Left ventricle myocardium superior (tissue), 1 donor: ENCODE measurements around the gene ADAMTSL3. TPM values are rescaled to one million over a fixed set of nuclear protein-coding genes. Genes with fewer than 3 reads are reported as not detected.
A peak's percentile ranks its signal among the peaks of the same experiment; 100 is the strongest.

Experiments
- ATAC-seq: fragments of 200-7000 bp; cut with Tn5 transposase; one replicate; pipeline ENCODE4 v1.9.1; 2020; ENCODE audit warnings: mild to moderate bottlenecking, moderate library complexity
- DNase-seq: peaks from one replicate; pipeline ENCODE4 v3.0.0-alpha.2; 2020
- intact Hi-C: fragments of 100-400 bp; cut with micrococcal nuclease; formaldehyde crosslinking; loops from one replicate; pipeline ENCODE4 v1.11.0; 2022
- total RNA-seq: library from RNA; stranded (reverse); fragmentation: NEBNext Ultra II Directional; extraction: Animal tissue kit (Norgen Biotek cat#: 25700); gene quantifications from one replicate; pipeline ENCODE4 v1.2.1, GENCODE V29; 2021
- donor health status: DM: no; HTN: yes; CAD: no; lungs with severe emphysema.

Gene ADAMTSL3
- total RNA-seq, 1 donor from 2014 or later = 9.2 TPM

DNA sequence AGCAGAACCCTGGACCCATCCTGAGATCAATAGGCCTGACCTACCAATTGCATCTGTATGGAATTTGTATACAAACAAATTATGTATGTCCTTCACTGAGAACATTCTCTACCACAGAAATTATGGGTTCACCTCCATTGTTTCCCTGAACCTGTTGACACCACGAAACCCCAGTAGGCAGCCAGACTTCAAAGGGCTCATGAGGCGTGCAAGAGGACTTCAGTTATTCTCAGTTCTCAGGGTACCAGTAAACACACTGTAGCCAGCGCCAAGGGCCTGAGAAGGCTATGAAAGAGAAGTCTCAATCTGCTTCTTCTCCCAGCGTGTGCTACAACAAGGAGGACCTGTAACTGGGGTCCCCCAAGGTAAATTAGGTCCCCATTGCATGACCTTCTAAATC is 326.7 kb downstream of the ADAMTSL3 start:
- ATAC-seq (no peak), DNase-seq (no peak)
- intact Hi-C loops = no loop called here

DNA sequence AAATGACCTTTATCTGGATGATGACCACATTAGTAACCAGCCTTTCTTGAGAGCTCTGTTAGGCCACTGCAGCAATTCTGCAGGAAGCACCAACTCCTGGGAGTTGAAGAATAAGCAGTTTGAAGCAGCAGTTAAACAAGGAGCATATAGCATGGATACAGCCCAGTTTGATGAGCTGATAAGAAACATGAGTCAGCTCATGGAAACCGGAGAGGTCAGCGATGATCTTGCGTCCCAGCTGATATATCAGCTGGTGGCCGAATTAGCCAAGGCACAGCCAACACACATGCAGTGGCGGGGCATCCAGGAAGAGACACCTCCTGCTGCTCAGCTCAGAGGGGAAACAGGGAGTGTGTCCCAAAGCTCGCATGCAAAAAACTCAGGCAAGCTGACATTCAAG is 328.8 kb downstream of the ADAMTSL3 start:
- no peak for DNase-seq
- intact Hi-C loops = no loop called here
- no peak for ATAC-seq

DNA sequence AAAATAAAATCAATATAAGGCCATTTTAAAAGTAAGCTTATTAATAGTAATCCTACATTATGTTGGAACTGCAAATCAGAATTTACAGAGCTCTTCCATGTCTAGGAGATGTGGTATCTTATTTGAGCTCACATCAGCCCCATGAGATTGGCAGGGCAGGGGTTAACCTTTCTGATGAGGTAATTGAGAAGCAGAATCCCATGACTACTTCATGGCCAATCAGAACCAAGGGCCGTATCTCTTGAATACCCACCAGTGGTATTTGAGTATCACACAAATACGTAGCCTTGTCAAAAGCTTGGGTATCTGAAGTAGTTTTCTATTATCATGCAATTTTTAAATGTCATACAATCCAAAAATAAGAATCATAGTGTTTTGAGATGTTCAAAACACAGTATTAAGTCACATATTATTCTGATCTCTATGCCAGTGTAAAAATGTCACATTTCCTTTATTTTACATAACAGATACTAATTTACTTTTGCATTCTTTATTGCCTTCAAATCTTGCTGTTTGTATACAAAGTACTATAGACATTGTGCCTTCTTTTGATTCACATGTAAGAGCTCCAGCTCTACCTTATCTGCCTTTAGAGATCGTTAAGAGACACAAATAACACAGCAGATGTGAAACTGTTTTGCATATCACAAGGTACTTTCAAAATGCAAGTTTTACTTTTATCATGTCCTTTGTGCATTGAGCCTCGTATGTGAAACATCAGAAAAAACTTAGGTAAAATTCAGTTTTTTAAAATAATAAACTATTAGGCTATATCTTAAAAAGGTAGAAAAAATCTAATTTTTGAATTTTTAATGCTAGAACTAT is 329.9 kb downstream of the ADAMTSL3 start:
- intact Hi-C loops = no loop called here
- ATAC-seq (no peak), DNase-seq (no peak)

DNA sequence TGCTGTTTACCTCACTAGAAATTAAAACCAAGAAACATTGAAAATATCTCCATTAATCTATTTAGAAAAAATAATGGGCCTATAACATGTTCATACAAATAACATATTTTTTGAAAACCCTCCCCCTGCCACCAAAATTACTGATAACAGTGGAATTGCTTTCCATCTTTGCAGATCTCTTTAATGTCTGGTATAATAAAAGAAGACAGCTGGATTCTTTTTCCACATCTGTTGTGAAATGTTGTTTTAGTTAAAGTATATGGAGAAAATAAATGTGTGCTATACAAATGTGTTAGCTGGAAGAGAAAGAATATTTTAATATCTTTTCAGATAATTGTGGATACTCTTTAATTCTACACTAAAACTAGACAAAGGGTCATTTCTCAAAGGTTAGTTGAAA is 330.7 kb downstream of the ADAMTSL3 start:
- no peak for ATAC-seq
- DNase-seq = no peak
- intact Hi-C loops = no loop called here

DNA sequence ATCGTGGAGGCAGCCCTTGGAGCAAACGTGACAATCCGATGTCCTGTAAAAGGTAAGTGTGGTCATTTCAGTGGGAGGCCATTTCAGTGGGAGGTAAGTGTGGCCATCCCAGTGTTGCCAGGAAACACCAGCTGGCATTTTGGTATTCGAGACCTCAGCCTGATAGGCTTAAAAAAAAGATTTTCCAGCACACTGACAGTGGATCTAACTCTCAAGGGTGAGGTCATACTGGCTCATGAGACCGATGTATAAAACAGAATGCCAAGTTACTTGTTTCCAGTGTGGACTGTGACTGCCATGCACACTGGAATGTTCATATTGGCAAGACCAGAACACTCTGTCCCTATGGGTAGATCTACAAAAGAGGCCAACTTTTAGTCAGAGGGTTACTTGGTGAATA is 337.2 kb downstream of the ADAMTSL3 start:
- DNase-seq (no peak), ATAC-seq (peak; percentile 90)
- intact Hi-C loops = no loop called here

DNA sequence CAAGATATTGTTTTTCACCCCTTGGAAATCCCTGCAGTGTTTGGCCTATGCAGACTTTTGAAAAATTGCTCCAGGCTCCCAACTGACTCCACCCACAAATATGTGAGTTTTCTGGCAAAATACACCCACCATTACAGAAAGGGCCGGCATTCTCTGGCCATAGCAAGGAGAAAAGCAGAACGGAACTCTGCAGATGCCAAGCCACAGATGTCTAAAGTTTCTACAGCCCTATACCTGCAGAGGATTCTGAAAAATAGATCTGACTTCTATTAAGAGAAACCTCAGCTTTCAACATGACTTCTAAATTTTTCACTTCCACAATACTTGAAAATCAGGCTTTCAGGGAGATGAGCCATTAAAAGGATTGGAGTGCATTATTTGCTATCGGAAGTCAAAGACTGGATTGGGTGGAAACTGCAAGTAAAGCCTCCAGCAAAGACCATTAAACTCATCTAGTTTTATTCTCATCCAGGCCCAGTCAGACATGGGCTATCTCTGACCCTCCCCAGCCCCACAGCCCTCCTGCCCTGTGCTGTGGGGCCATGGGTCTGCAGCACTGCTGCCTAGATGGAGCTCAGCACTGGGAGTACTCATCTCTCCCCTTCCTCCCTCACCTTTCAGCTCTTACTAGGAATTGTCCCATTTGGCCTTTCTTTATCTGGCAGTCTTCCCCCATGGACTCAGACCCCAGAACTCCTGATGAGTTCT is 338.6 kb downstream of the ADAMTSL3 start:
- intact Hi-C loops = no loop called here
- no peak for DNase-seq
- no peak for ATAC-seq

DNA sequence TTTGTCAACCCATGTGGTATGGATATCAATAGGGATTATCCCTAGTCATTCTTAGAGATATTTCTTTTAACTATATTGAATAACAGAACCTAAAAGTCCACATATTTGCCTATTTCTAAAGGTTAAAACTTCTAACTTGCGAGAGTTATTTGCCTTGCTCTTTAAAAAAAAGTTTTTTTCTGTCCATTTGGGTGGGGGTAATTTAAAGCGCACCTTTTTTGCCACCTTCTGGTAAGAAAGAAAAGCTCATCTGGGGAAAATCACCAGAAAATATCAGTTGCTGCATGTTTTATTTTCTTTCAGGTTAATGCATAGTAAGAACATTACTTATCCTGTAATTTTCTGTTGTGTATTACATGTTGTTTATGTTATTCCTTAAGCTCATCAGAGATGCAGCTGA is 339.7 kb downstream of the ADAMTSL3 start:
- no peak for ATAC-seq
- intact Hi-C loops = no loop called here

DNA sequence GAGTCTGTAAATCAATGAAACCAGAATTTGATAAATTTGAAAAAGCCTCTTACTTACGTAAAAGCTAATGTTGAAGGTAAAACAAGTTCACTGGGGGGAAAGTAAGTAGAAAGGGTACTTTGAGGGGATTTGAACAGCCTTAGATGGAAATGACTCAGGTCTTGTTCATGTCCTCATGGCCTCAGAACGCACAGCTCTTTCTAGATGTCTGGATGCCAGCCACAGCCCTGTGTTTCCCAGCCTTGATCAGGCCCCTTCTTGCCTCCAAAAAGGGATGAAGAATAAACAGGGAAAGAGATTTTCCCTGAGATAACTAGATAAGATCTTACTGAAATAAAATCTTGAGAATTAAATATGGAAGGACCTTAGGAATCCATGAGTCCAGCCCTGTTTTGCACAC is 344.6 kb downstream of the ADAMTSL3 start:
- intact Hi-C loops = no loop called here
- DNase-seq (no peak), ATAC-seq (no peak)

More for the DNA sequence above, 339.7 kb downstream of the ADAMTSL3 start:
- no peak for DNase-seq

DNA sequence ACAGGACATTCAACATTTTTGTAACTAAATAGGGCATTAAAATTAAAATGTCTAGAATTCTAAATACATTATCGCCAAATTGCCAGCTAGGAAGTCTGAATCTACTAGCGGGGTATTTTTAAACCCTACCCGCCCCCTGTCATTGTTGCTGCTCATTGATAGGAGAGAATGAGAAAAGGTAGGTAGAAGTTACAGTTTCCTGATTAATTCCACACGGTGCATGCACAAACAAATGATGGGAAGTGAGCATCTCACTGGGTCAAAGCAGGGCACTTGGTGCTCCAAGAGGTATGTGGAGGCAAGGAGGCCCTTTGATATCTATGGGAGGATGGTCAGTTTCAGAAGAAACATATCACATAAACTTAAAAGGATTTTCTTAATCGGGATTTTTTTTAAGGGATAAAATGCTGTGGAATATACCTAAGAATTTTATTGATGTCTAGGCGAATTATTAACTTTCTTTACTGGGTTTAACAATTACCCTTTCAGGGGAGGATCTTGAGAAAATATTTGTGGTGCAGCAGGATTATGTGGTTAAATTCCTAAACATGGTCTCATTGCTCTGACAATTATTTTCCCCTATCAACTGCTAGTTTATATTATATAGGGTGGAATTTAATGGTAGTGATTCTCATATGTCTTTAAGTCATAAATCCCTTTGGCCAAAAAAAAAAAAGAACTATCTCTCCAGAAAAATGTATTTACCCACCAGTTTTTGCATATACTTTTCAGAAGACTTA is 345.6 kb downstream of the ADAMTSL3 start:
- intact Hi-C loops = no loop called here
- ATAC-seq (no peak), DNase-seq (no peak)

DNA sequence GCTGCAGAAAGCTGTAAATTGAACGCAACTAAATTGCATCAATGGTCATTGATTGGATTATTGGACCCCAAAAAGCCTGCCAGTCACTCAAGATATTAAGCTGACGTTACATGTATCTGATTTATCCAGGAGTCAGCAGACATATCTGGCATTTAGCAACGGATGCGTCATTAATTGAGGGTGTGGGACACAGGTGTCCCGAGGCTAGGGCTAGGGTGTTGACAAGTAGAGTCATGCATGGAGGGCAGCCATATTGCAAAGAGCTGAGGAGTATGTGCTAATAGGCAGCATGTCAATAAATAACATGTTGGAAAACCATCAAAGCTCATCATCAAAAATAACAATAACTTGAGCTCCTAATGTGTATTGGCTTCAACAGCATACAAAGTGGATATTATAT is 347.1 kb downstream of the ADAMTSL3 start:
- no peak for DNase-seq
- intact Hi-C loops = no loop called here
- no peak for ATAC-seq

DNA sequence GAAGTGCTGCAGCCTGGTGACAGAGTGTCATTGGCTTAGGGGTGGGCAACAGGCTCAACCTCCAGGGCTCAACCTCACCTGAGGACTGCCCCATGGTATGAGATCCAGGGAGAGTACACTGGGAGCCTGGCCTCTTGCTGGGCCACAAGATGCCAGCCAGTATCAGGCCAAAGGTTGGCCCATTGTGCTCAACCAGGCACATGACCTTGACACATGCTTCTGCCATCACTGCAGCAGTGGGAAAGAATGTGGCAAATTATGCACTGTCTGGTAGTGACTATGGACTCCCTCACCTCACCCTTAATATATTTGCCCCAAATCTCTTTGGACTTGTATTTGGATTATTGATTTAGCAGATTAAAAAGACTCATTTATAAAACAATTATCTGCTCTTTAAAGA is 347.7 kb downstream of the ADAMTSL3 start:
- ATAC-seq (no peak), DNase-seq (no peak)
- intact Hi-C loops = no loop called here

DNA sequence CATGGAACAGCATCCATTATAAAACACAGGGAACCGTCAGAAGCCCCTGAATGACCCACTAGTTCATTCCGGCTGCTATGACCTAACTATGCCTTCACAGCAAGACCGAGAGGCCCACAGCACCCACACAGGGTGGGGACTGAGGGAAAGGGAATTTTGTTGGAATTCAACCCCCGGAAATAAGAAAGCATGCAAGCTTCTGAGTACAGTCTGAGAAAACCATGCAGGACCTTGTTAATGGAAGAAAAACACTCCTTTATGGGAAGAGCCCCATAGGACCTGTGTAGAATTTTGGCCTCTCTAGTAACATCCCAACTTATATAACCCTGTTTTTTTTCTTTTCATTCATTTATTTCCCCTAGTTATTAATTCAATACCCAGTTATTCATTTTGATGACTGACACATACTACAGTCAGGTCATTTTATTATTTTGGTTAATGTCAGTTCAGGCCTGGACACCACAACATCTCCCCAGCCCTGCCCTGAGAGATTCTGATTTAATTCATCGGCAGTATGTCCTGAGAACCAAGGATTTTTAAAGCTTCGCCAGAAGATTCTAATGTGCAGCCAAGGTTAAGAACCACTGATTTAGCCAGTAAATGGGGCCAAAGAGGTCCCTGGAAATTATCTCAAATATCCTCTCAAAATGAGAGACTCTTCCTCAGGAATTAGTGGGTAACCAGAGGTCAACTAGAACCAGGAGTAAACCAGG is 350.0 kb downstream of the ADAMTSL3 start:
- intact Hi-C loops = no loop called here
- DNase-seq (no peak), ATAC-seq (no peak)

DNA sequence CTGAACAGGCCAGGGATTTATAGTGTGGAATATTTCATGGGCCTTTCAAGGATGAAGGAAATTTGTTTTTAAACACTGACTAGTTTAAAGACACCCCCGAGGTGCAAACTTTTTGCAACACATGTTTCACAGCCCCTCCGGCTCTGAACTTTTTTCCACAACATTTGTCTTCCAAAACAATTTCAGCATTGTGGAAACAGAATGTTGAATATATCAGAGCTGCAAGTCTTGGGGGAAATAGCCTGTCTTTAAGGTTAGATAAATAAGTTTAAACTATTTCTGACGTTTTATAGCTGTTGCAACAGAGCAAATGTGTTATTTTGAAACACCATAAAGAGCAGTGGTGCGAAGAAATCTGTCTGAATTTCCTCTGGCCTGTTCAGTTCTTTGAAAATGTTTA is 352.5 kb downstream of the ADAMTSL3 start:
- peak; percentile 43 for ATAC-seq
- DNase-seq = no peak
- intact Hi-C loops = no loop called here

DNA sequence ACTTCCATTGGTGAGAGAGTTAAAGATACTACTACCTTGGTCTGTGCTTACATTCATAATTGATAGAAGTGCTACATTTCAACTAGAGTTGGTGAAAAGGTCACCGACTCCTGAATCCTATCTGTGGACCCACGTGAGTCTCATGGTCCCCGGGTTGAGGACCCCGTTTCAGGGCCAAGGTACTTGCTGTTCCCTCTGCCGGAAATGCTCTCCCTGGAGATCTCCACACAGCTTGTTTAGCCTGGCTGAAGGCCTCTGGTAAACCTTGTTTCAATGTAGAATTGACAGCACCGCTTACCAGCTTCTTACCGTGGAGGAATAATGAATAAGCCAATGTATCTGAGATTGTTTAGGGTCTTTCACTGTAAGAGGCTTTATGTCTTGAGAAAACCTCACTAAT is 355.7 kb downstream of the ADAMTSL3 start:
- DNase-seq (peak; percentile 48), ATAC-seq (peak; percentile 89)
- intact Hi-C loops = no loop called here

DNA sequence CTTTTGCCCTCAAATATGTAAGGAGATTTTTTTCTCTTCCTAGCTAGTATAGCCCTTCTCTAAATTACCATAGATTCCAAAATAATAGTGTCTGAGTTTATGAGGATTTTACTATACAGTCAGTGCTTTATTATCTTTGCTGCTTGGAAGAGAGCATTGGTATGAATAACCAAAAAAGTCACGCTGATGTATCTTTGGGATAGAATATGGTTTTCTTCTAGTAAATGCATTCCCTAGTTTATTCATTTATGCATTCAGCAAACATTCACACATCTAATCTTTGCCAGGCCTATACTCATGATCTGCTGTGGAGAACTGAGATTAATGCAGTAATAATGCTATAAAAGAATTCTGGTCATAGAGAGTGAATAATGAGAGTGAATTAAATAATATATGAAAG is 356.3 kb downstream of the ADAMTSL3 start:
- no peak for ATAC-seq
- no peak for DNase-seq
- intact Hi-C loops = no loop called here

DNA sequence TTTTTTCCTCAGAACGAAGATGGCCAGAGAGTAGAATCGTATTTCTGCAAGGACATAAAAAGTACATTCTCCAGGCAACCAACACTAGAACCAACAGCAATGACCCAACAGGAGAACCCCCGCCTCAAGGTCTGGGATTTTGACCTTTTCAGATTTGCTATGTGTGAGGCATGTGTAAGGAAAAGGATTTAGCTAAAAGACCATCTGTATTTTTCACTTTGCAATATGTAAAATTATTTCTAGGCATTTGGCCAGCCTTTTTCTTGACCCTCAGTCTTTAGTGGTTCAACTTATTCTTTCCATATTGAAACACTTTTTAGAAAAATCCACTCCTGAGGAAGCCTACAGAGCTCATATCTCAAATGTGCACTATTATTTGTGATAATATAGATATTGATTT is 362.4 kb downstream of the ADAMTSL3 start:
- intact Hi-C loops = no loop called here
- DNase-seq = no peak
- no peak for ATAC-seq

DNA sequence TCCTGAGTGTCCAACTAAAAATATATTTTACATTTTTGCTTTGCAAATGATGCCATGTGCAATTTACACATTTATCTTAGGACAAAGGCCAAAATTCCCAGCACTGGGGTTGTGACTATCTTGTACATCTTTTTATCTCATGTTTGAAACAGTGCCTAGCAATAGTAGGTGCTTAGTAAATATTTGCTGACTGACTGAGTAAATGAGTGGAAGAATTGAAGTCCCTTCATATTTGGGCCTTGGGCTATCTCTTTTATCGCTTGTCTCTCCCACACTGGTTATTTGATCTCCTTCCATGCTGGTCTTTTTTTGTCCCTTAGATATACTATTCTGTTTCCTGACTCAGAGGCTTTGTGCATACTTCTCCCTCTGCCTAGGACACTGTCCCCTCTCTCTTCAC is 368.6 kb downstream of the ADAMTSL3 start:
- DNase-seq (no peak), ATAC-seq (no peak)
- intact Hi-C loops = no loop called here

DNA sequence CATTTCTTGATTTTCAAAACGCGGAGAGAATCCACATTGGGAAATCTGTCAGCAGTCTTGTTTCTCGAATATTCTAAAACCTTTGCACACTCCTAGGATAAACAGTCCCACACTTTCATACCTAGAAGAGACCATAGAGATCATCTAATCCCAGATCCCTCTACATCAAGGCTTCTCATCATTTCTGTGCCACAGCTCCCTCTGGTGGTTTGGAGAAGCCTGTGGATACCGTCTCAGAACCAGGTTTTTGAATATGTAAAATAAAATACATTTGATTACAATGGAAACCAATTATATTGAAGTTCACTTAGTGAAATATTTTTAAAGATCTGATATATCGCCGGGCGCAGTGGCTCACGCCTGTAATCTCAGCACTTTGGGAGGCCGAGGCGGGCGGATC is 369.7 kb downstream of the ADAMTSL3 start:
- DNase-seq = no peak
- intact Hi-C loops = no loop called here

DNA sequence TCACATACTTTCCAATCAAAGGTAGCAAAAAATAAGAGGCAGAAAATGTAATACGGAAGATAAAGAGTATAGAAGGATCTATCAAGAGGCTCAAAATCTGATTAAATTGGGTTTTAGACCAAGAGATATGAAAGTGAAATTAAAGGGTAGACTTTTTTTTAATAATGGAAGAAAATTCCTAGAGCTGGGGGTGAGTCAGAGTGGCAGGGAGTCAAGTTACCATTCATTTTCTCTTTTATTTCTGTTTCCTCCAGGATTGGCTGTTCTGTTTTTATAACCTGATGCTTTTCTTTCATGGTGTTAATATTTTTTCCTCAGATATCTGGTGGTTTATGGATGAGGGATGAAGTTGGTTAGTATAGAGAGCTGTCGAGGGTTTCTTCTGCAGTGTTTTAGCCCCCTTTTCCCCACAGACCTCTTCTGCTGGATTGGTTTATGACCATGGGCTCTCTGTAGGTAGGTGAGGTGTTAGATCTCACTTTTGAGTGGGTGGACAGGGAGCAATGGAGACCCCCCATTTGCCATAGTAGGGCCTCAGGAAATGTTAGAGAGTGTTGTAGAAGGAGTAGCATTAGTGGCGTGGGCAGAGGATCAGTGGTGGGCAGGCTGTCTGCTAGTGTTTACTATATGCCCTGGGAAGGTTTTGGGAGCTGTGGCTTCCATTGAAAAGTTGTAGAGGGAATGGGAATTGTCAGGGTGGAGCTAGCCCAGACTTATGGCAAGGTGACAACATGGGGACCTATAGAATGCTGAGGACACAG is 380.1 kb downstream of the ADAMTSL3 start:
- ATAC-seq = no peak
- intact Hi-C loops = loop anchor here (5.0 to 10.0 kb wide), 2 partner anchors 302 to 469 kb away; no protein-coding TSS in a partner anchor
- no peak for DNase-seq

More for the DNA sequence above, 369.7 kb downstream of the ADAMTSL3 start:
- ATAC-seq = peak; percentile 40
